Endometrial microvascular endothelial cells (primary cell): ENCODE measurements around the gene CLHC1. TPM values are rescaled to one million over a fixed set of nuclear protein-coding genes. Genes with fewer than 3 reads are reported as not detected.
"Not testable (repeated sequence)": the region's sequence is repeated elsewhere in the genome, so short reads cannot be mapped to it uniquely, and the experiment has no call there.

Source experiments
- in situ Hi-C: cut with HindIII; loops from 2 replicates; pipeline ENCODE4 v1.10.0; 2017; ENCODE audit warnings: low sequenced_read_pairs, low pct_unique_long_range_greater_than_20kb; ENCODE audit errors: inconsistent ontology term
- total RNA-seq: library from RNA; depleted of rRNA; stranded (reverse); fragments of >200 nt; gene quantifications from one replicate; pipeline ENCODE4 v1.2.3, GENCODE V29; 2015; ENCODE audit errors: inconsistent ontology term

CLHC1 gene
- total RNA-seq, 1 donor from 2014 or later, result 0.74 TPM

DNA sequence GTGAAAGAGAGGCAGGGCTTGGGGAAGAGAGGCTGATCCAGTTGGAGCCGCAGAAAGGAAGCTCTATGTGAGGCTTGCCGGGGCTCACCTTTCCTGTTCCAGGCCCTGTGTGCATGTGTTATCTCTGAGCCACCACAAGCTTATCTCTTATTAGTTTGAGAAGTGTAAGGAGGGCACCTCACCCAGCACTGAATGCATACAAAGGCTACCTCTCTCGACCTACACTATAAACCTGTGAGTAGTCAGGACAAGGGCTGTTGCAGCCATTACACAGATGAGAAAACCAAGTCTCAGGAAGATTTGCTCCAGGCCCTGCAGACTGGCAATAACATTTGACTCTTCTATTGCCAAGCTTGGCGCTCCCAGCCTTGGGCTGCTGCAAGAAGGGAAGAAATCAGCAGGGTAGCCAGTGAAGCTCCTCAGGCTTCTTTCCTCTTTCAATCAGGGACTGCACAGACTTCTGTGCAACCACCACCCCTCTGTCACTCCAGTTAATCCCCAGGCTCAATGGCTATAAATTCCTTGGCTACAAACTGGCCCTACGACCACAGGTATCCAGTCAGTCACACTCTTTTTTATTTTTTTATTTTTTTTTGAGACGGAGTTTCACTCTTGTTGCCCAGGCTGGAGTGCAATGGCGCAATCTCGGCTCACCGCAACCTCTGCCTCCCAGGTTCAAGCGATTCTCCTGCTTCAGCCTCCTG lies 73.8 kb downstream of the CLHC1 start:
- in situ Hi-C loops, result no loop called here

DNA sequence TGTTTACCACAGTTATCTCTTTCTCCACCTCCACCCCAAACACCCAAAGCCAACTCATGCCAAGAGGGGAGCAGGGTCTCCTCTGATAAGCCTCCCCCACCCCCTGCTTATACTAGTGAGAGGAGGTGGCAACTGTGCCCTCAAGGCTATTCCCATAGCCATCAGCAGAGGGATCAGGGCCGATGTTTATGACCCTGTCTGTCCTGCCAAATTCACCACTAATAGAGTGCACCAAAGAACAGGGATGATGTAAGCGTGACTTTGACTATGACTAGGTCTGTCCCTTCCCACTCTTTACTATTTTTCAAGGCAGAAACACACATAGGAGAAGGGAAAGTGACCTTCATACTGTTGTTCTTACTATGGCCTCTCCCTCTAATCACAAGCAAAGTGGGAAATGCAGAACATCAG lies 74.6 kb downstream of the CLHC1 start:
- in situ Hi-C loops, result no loop called here

DNA sequence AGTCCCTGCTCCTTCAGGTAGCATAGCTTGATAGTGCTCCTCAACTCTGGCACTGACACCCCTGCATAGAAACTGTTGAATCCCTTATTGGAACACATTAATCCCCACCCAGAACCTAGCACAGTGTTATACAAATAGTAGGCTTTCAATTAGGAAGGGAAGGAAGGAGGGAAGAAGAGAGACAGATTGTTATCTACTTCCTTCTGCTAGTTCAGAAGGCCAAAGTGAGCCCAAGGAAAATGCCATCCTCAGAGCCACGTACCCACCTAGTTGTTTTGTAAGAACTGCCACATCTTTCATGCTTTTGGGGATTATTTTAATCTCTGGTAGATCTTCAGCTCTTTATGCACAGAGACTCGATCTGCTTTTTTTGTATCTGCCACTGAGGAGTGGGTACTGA lies 75.1 kb downstream of the CLHC1 start:
- in situ Hi-C loops, result no loop called here

DNA sequence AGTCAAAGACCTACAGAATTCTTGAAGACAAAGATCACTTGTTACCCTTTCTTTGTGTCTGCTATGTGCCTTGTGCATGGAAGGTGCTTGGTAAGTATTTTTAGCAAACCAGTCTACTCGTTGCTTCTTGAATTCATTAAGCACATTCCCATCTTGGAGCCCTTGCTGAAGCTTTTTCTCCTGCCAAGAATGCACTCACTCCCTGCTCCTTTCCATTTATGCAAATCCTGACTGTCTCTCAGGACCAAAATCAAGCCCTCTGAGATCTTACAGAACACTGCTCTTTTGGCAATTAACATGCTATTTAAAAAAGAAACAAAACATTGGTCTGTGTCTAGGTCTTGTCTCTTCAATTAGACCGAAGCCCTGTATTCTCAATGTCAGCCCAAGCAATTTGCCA lies 75.8 kb downstream of the CLHC1 start:
- in situ Hi-C loops, result no loop called here

DNA sequence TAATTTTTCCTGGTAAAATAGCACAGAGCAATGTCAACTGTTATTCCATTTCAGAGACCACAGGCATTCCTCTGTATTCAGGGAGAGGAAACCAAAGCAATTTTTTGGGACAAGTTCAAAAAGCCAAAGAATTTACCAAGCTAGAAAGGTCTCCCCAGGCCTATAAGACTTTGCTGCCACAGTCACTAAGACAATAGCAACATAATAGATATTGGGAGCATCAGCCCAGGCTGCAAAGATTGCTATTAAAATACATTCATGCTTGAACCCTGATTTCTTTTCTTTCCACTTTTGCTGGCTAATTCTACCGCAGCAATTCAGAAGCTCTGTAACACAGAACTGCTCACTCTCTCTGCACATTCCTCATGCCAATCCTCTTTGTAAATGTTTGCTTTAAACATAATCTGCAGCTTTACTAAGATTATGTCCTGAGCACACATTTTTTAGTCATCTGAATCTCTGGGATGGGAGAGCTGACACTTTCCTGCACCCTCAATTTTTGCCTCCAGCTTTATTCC lies 76.3 kb downstream of the CLHC1 start:
- in situ Hi-C loops, result no loop called here

DNA sequence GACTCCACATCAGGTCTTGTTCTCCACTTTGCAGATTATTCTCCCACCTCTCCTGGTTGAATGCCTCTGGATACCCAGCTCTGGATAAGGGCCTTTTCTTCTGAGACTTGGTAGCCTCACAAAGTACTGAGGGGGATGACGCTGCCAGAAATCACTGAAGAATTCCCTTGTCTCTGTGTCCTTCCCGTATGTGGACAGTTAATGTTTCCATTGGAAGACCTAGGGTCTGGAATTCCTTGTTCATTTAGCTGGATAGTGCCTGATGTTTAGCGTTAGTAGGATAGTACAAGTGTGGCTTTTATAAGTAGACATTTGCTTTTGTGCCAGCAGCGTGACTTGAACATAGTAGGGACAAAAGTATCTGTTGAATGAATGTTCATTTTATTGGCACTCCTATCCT lies 76.9 kb downstream of the CLHC1 start:
- in situ Hi-C loops, result no loop called here

DNA sequence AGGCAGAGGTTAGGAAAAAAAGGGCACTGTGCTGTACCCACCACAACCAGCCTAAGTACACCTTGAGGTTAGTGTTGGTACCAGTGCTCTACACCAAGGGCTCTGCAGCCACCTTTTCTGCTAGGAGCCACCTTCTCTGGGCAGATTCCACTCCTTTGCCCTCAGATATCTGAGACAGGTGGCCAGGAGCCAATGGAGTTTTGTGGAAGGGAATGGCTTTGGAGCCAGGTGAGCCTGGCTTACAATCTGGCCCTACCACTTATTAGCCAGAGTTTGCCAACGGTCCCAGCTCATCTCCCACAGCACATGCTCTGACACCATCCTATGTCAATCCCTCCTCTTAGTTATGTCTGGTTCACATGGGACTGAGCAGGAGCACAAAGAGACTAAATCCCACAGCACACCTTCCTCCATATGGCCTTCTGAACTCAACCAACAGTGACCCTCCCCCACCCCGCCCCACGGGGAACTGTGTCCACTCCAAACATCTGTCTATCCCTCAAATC lies 77.5 kb downstream of the CLHC1 start:
- in situ Hi-C loops, result no loop called here

DNA sequence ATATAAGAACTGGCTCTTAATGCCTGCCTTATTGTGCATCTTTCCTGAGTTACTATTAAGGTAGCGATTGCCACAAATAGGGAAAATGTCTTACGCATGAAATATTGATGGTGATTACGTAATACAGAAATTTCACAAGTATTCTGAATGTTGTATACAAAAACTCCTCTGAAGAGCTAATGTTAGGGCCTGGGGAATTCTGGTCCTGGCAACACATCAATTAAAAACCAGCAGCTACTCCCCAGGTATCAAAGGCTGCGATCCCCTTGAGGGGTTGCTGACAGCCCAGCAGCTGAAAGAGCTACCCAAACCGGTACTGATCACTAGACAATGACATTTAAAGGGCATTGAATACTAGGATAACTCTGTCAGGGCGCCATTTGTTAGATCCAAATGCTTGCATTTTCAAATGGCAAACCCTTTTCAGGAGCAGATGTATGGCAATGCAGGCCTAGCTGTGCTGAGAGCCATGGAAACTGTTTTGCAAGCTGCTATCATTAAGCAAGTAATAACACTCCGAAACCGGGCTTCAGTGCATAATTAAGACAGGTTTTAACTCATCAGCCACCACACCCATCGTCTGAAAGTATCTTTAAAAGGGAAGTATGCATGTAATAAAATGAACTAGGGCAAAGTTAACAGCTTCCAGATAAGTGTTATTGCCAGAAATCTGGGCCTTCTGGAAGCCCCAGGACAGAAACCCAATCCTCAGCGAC lies 78.4 kb downstream of the CLHC1 start:
- in situ Hi-C loops, result no loop called here

DNA sequence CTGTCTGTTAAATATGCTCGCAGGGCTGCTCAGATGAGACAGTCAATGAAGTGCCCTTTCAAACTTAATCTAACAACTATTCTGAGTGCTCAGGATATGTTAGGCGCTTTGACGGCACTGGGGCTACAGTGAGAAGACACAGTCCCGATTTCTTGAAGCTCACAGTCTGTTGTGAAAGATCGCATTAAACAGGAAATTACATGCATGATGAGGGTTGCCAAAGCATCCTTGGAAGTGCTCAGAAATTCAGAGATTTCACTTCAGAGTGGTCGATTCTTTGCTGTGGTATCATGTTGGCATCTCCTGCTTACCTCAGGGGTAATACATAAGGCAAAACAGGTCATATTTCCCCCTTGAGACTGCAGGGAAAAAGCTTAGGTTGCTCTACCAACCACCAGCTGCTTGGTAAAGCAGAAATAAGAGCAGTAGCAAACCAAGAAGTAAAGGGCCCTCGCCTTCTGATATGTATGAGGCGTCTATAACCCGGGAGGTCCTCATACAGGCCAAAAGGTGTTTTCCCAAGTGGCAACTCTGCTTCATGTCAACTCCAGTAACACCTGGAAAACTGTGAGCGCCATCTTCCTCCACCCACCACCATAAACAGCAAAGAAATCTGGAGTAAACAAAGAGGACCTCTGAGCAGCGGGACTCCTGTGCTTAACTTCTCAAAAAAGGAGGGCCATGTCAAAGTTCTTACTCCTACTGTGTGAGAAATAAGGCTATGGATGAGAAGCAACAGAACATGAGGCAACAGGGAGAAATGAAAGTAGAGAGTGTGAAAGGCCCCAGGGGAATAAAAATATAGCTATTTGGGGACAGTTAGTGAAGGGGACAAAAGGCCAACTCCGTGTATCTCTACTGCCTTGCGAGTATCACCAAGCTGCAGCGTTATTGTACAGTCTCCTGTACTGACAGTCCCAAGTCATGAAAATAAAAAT lies 79.3 kb downstream of the CLHC1 start:
- in situ Hi-C loops, result no loop called here

DNA sequence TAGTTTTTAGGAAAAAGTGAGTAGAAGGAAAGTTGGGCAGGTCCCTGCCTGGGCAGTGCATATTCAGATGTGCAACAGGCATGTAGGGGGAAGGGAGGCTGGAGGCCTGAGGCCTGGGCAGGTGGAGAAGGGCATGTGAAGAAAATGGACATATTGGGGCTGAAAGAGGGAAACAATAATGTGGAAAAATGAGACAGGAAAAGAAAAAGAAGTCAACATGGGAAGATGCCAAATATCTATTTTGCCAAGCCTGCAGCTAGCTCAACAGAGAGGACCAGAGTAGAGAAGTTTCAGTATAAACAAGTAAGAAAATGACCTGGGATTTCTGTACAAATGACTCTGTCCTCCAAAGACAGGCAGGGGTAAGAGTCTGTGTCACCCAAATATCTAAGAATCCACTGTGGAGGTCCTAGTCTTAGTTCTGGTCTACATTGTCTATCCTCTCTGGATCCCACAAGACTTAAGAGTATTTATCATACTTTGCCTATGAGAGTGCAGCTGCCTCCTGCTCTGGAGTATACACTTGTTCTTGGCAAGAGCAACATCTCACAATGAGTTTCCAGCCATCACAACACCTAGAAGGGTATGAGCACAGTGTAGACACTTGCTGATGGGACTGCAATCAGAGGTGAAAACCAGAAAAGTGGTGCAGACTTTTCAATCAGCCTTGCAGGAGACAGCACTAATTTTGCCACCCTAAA lies 80.2 kb downstream of the CLHC1 start:
- in situ Hi-C loops, result no loop called here

DNA sequence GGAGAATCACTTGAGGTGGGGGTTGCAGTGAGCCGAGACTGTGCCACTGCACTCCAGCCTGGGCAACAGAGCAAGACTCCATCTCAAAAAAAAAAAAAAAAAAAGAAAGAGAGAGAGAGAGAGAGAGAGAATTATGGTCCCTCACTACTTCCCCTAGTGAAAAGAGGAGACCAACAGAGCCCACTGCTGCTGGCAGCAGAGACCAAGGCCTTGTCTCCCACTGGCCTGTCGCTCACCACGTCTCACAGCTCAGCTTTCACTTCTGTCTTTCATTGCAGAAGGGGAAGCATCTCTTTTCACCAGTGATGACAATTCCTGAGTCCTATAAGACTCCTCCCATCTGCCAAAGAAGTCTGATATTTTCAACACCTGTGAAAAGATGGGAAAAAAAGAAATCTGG lies 81.3 kb downstream of the CLHC1 start:
- in situ Hi-C loops, result no loop called here

DNA sequence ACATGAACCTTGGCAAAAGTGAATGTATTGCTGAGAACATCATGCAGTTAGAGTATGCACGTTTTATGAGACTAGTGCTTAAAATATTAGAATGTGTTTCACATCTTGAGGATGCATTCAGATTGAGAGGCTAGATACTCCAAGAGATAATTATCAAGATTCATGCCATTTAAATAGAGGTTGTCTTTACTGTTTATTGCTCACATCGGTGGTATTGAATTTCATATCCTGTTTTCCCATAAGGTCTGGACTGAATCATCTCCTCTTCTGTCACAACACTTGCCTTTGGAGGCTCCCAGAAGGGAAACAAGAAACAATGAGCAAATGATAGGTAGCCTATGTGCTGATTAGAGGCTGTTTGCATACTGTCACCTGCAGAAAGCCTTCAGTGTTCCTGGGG lies 83.8 kb downstream of the CLHC1 start:
- in situ Hi-C loops, result no loop called here

DNA sequence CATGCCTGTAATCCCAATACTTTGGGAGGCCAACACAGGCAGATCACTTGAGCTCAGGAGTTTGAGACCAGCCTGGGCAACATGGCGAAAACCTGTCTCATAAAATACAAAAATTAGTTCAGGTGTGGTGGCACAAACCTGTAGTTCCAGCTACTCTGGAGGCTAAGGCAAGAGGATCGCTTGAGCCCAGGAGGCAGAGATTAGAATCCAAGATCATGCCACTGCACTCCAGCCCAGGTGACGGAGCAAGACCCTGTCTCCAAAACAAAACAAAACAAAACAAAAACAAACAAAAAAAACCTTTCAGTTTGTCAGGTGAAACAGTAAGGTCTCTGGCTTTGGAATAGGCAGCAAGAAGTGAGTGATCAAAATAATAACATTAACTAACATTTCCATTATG lies 84.6 kb downstream of the CLHC1 start:
- in situ Hi-C loops, result no loop called here

DNA sequence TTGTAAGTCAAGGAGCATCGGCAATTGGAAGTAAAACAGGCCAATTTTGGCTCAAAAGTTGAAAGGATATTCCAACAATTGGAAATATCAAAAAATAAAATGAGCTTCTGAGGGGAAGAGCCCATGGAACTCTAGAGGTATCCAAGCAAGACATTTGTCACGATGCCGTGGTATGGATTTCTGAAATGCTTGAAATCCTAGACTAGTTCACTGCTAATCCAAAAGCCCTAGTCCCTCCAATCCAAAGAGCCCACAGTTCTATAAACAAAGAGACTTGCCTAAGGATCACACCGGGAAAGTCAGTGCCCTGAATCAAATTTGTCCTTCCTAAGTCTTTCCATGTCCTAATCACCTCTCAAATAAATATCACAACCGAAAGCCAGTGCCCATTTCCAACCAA lies 85.1 kb downstream of the CLHC1 start:
- in situ Hi-C loops, result no loop called here

DNA sequence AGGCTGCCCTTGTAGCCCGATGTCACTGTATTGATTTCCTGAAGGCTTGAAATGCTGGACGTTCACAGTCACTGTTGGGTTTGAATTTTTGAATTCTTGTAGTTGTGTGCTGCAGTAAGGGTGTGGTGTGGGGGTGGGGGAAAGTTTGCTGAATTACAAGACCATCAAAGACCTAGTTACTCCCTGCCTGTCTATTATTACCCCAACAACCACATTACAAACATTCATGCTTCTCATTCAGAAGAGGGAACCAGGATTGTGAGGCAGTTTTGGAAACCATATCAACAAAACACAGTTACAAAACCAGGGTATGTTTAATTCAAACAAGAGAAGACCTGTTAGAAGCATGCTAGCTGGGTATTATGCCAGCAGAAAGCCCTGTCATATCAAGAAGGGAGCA lies 85.8 kb downstream of the CLHC1 start:
- in situ Hi-C loops, result no loop called here

DNA sequence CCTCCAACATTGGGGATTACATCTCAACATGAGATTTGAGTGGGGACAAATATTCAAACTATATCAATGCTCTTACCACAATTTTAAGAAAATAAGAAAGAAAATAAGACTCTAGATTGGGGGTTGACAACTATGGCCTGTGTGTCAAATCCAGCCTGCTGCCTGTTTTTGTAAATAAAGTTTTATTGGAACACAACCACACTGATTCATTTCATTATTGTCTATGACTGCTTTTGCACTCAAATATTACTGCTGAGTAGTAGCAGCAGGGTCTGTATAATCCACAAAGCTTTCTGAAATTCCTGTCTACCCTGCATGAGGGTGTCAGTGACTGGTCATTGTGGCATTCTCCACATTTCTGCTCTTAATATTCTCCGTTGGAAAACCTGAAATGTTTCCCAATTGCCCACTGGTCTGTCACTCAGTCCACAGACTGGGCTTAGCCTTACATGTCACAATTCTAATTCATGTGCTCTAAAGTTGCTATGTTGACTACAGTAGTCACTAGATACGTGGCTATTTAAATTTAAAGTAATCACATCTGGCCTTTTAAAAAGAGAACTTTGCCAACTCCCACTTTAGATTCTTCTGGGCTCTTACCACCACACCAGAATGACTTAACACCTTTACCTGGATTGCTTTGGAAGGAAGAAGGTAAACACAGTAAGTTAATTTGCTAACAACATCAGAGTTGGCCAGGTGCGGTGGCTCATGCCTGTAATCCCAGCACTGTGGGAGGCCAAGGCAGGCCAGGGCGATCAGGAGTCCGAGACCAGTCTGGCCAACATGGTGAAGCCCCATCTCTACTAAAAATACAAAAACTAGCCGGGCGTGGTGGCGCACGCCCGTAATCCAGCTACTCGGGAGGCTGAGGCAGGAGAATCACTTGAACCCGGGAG lies 86.9 kb downstream of the CLHC1 start:
- in situ Hi-C loops, result no loop called here

DNA sequence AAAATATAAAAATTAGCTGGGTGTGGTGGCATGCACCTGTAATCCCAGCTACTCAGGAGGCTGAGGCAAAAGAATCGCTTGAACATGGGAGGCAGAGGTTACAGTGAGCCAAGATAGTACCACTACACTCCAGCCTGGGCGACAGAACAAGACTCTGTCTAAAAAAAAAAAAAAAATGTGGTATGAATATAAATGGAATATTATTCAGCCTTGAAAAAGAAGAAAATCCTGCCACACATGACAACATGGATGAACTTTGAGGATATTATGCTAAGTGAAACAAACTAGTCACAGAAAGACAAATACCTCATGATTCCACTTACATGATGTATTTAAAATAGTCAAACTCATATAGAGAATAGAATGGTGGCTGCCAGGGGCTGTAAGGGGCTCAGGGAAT lies 88.4 kb downstream of the CLHC1 start:
- in situ Hi-C loops, result not testable (repeated sequence)

DNA sequence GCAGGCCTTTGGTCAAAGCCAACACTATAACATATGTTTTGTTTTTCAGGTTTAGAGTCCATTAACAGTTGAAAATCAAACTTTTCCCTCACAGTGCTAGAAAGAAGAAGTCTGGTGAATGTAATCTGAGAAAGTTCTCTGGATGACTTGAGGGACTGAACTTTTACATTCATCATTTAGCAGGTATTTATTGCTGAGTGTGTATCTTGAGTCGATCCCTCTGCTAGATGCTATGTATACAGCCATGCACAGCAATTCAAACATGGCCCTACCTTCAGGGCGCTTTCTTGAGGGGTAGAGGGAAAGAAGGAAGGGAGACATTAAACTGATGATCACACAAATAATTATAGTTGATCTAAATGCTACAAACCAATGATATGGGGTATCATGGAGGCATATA lies 89.6 kb downstream of the CLHC1 start:
- in situ Hi-C loops, result no loop called here
